Measurements from ENCODE around the gene SETD3.

SETD3 gene

GRCh38 chr14:99497341-99497740, 16.7 kb upstream of the SETD3 start:
- DNase-seq (ENCODE audit: low read depth) = no peak

DNA sequence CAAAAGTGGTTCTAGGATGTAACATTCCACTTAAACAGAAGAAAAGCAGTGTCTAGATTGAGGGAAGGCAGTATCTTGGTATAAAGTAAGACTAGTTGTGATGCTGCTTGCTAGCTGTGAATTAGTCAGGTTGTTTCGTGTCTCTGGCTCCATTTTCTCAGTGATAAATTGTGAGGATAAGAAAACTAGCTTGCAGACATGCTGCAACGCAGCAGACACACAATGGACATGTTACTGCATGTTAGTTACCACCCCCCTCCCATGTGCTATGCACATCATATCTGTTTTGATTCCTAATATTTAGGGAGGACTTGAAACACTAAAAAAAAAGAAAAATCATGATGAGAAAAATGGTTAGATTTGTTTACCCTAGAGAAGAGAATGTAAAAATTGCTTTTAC, 3.4 kb upstream of the SETD3 start:
- no peak for DNase-seq (ENCODE audit: low read depth)

GRCh38 chr14:99481745-99482099, 1.1 kb upstream of the SETD3 start:
- DNase-seq (ENCODE audit: low read depth) = no peak

DNA sequence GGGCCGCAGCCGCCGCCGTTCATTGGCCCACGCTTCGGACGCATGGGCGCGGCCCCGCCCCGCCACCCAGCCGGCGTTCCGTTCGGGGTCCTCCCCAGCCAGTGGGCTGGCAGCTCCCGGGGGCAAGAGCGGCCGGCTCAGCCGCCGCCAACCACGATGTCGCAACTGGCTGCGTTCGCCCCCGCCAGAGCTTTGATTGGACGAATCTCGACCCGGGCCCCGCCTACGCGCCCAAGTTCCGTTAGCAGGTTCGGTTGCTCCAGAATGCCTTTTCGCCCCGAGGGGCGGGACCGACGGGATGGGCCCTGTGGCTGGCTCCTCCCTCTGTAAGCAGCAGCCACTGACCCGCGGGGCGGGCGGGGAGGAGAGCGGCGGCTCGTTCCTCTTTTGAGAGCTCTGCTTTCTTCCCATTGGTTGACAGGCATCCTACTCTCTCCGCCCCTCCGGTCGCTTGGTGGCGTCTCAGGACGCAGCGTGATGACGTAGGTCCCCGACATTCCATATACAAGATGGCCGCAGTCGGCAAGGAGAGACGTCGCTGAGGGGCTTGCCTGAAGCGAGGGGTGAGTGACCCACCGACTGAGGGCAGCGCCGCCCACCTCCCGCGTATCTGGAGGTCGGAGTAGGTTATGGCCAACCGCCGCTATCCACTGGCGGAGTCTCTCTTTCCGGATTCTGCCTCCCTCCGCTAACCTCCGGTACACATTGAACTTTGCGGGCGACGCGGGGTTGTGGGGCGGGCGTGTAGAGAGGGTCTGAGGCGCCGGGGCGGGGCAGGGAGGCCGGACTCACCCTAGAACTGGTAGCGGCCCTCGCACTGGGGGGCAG, 472 bp upstream of the SETD3 start, which contains the start of gene CCNK:
TSS of gene CCNK (plus strand) at position 493 of the 828 bp plus-strand sequence. CDS start 11,269 bp downstream, outside the sequence.
- DNase-seq (ENCODE audit: low read depth) = peak; percentile 100

- no peak for DNase-seq (ENCODE audit: low read depth)
Measured at GRCh38 chr14:99479160-99479905, 1.3 kb downstream of the SETD3 start.

DNA sequence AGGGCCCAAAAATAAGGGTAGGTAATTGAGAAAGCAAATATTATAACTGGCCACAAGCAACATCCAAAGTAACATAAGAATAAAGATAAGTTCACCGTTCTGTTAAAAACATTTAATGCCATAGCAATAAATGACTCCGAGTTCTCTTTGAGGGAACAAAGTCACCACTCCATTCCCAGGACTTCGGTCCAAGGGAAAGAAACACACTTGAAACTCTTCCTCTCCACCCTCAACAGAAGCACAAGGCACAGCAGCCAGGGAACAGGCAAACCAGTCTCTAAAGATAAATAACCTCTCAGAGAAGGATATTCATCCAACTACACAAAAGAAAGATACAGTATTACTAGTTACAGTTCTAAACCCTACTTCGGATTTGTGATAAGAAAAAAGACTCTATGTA, 2.5 kb downstream of the SETD3 start:
- no peak for DNase-seq (ENCODE audit: low read depth)

DNA sequence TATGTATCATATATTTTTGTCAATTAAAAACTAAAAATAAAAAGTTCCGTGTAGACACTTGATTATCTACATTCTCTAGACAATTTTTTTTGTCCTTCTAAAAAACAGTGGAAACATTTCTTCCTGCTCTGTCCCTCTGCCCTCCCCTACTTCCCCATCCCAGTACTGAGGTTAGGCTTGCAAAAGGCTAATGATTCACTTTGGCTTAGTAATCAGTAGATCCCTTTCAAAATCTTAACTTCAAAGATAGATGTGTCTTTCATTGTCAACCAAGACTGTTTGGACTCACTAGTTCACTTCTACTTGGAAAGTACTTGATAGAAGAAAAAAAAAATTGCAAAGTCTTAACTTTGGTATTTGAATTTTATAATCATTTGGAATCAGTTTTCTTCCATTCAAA, 3.8 kb downstream of the SETD3 start:
- DNase-seq (ENCODE audit: low read depth) = no peak

DNA sequence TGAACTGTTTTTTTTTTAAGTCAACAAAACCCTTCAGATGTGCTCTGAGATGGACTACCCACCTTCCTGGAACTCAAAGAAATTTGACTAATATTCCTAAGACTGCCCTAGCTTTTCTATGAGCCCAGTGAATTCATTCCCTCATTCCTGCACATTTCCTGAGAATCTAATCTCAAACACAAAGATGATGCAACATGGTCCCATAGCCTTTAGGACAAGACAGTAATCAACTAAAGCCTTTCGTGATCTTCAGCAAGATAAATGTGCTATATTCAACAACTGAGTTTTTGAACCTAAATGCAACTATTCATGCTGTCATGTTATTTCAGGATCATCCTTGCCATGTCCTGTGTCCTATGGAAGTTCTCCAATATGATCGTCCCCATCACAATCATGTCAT, 5.0 kb downstream of the SETD3 start:
- no peak for DNase-seq (ENCODE audit: low read depth)

GRCh38 chr14:99475179-99475578, 5.5 kb downstream of the SETD3 start:
- DNase-seq (ENCODE audit: low read depth) = no peak

GRCh38 chr14:99473458-99473857, 7.2 kb downstream of the SETD3 start:
- DNase-seq (ENCODE audit: low read depth) = no peak

DNA sequence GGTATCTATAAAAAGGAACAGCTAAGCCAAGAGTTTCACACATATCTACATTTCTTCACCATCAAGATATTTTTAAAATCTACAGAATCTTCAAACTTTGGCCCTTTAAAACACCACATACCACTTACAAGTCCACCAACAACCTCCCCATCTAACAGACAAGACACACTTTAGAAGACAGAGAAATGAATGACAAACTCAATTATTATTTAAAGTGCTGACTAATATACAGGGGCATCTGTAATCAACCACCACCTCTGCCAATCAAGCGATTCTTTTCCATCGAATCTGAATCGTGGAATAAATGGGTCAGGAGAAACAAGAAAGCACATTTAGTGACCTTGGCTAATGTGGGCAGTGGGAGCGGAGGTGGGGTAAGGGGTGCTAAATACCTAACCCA, 7.7 kb downstream of the SETD3 start:
- no peak for DNase-seq (ENCODE audit: low read depth)

DNA sequence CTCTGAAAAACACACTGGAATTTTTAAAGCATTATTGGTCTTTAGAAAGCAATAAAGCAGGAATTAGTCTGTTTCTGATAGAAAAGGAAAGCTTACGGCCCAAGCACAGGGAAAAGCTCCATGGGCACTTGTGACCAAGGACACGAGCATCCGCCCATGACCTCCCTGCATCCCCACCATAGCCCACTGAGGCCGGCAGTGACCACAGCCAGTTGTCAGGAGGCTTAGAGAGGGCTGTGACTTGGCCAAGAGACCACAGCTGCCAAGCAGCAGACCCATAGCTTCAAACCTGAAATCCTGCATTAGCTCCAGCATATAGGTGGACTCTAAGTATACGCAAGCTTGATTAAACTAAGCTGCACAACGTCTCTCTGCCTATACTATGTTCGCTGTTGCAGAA, 8.9 kb downstream of the SETD3 start:
- DNase-seq (ENCODE audit: low read depth) = no peak

DNA sequence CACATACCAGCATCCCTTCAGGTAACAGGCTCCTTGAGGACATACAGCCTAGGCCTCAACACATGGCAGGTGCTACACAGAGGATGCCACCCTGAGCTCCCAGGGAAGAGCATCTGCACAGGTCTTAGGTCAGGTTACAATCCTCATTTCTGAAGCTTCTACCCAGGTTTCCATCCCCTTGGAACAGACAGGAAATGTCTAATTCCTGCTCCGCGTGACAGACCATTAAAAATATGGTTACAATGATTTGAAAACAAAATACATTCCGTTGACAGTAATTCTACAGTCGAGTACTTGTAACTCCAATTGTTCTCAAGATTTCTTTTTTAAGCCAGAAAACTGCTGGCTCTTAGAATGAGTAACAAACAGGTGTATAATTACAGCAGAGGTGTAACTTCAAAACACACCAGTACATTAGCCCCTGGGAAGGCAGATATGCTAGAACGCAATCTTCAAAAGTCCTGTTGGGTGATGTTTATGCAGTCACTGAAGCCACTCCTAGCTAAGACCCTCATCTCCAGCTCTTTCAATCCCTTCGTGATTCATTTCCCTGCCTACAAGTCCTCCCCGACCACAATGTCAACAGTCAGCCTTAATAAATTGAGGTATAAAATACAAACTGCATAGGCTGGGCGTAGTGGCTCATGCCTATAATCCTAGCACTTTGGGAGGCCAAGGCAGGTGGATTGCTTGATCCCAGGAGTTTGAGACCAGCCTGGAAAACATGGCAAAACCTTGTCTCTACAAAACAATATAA, 11.6 kb downstream of the SETD3 start:
- no peak for DNase-seq (ENCODE audit: low read depth)

GRCh38 chr14:99468081-99468480, 12.6 kb downstream of the SETD3 start:
- no peak for DNase-seq (ENCODE audit: low read depth)

DNA sequence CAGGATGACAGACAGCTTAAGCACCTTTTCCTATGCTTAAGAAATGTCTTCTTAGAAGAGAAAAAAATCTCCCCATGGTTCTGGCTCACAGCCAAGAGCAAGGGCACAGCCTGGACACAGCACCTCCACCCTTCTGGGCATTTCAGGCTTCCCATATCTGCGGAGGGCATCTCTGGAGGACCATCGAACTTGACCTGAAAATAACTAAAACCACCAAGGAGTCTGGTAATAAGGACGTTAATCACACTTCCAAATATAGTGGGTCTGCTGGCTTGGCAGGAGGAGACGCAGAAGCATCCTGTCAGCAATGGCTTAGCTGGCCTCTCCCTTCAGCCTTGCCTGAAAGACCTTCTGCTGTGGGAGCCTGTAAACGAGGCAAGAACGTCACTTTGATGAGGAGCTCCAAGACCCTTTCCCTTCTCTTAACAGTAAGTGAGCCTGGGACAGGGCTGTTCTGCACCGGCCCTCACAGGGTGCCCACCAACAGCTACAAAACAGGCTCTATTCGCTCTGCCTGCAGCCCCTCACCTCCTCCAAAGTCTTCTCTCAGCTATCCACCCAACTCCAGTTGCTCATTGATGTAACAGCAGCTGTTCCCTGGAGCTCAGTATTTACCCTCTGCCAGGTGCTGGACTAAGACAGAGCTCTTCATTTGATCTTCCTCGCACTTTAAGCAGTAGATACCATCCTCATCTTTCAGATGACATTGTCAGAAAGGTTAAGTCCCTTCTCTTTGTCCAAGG, 13.2 kb downstream of the SETD3 start:
- no peak for DNase-seq (ENCODE audit: low read depth)

GRCh38 chr14:99466758-99467157, 13.9 kb downstream of the SETD3 start:
- no peak for DNase-seq (ENCODE audit: low read depth)

GRCh38 chr14:99465288-99465687, 15.4 kb downstream of the SETD3 start:
- no peak for DNase-seq (ENCODE audit: low read depth)

DNA sequence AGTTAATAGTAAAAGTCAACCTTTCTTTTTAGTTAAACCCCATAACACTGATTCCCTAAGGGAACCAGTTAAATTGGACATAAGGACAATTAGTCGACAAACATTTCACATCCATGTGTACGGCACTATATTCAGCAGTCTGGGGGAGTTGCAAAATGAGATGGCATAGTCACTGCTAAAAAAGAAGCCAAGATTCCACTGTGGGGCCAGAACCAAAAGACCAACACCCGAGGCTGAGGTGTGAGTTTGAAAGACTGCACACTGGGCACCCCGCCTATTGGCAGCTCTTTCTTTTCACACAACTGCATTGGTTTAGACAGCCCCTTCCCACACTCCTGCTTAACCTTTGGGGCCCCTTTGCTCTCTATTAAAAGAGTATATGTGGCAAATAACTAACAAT, 16.7 kb downstream of the SETD3 start:
- no peak for DNase-seq (ENCODE audit: low read depth)

- DNase-seq (ENCODE audit: low read depth) = no peak
Measured at GRCh38 chr14:99462210-99462609, 18.4 kb downstream of the SETD3 start.

DNA sequence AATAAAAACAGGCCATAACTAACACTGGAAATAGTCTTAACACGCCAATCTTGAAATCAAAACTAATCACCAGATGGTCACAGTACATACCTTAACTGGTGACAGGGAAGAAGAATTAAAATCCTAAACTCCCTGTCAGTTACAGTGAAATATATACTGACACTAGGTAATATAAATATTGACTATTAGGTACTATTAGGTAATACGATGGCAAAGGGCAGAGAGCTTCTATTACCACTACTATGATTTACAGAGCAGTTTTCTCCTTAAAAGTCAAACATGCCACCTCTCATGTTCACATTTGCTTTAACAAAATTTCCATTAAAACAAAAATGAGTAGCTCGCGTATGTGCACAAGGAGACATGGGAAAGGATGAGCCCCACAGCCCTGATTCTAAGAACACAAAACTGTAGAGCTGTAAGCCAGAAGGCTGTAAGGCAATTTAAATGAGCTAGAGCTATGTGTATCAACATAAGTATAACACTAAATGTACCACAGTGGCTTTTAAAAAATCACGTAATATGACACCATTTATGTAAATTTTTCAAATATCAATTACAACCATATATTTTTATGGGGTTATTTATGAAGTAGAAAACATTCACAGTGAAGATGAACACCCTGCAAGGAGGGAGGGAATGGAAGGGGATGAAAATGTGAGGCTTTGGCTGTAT, 19.1 kb downstream of the SETD3 start:
- DNase-seq (ENCODE audit: low read depth) = no peak

DNA sequence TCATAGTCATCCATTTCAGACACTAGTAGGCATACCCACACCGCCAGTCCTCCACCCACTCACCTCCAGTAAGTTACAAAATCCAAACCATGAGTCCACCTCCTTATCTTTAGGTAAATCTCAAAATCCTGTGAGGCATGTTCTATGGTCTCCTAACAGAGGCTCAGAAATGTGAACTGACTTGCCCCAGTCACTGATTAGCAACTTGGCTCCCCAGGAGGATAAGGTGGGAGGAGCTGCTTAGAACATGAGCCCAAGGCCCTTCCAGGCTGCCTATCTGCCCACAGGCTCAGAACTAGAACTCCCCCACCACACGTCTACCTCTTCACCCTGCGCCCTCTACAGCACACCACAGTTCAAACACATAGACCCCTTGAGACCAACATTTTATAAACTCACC, 19.9 kb downstream of the SETD3 start:
- no peak for DNase-seq (ENCODE audit: low read depth)

All from activated T-cell treated with anti-CD3 and anti-CD28 coated beads for 48 hours (primary cell).